Trophoblast cell (in vitro differentiated cells and primary cell): ENCODE measurements around the gene GLB1L.

Experiments used
- DNase-seq, 2 donors: peaks; one replicate each; pipeline ENCODE4 v3.0.0-alpha.2; 2016
- H2AFZ ChIP-seq: 2 replicates; pipeline ENCODE4 v1.6.1; 2013; ENCODE audit warnings: low read length, moderate library complexity, mild to moderate bottlenecking; ENCODE audit not compliant: insufficient read depth, poor library complexity
- H2AK5ac ChIP-seq: 2 replicates; pipeline ENCODE4 v1.6.1; 2013; ENCODE audit warnings: mild to moderate bottlenecking, low read length
- H2BK120ac ChIP-seq: 2 replicates; pipeline ENCODE4 v1.6.1; 2013; ENCODE audit warnings: low read length, mild to moderate bottlenecking, moderate library complexity; ENCODE audit not compliant: insufficient read depth, poor library complexity
- H2BK12ac ChIP-seq: 2 replicates; pipeline ENCODE4 v1.6.1; 2013; ENCODE audit warnings: mild to moderate bottlenecking, low read length, moderate library complexity
- H2BK5ac ChIP-seq: 2 replicates; pipeline ENCODE4 v1.6.1; 2013; ENCODE audit warnings: low read length, low read depth, moderate library complexity, mild to moderate bottlenecking; ENCODE audit not compliant: poor library complexity
- H3K14ac ChIP-seq: 2 replicates; pipeline ENCODE4 v1.6.1; 2013; ENCODE audit warnings: mild to moderate bottlenecking, low read length
- H3K18ac ChIP-seq: 2 replicates; pipeline ENCODE4 v1.6.1; 2013; ENCODE audit warnings: mild to moderate bottlenecking, low read length
- H3K23ac ChIP-seq: 2 replicates; pipeline ENCODE4 v1.6.1; 2013; ENCODE audit warnings: low read length
- H3K27ac ChIP-seq: 2 replicates; pipeline ENCODE4 v1.5.1; 2013; ENCODE audit warnings: low read depth, mild to moderate bottlenecking, inconsistent platforms, low read length, moderate library complexity
- H3K27me3 ChIP-seq: 2 replicates; pipeline ENCODE4 v1.6.1; 2013; ENCODE audit warnings: inconsistent platforms, mild to moderate bottlenecking, low read length, moderate library complexity; ENCODE audit not compliant: insufficient read depth
- H3K36me3 ChIP-seq, 2 experiments: 1 replicate in 1 of 2; 2 replicates in 1 of 2; pipeline ENCODE4 v1.6.1; 2013; ENCODE audit warnings: low read length in 2 of 2, mild to moderate bottlenecking in 2 of 2, moderate library complexity in 1 of 2; ENCODE audit not compliant: insufficient read depth in 2 of 2, control insufficient read depth in 1 of 2
- H3K4ac ChIP-seq: 2 replicates; pipeline ENCODE4 v1.6.1; 2013; ENCODE audit warnings: low read depth, mild to moderate bottlenecking, low read length, moderate library complexity
- H3K4me1 ChIP-seq, 2 experiments: 1 replicate in 1 of 2; 2 replicates in 1 of 2; pipeline ENCODE4 v1.6.1; 2013; ENCODE audit warnings: low read length in 2 of 2, mild to moderate bottlenecking in 2 of 2, moderate library complexity in 1 of 2; ENCODE audit not compliant: insufficient read depth in 2 of 2, control insufficient read depth in 1 of 2
- H3K4me2 ChIP-seq: 2 replicates; pipeline ENCODE4 v1.6.1; 2013; ENCODE audit warnings: inconsistent platforms, mild to moderate bottlenecking, low read length, moderate library complexity
- H3K4me3 ChIP-seq: 2 replicates; pipeline ENCODE4 v1.5.1; 2013; ENCODE audit warnings: mild to moderate bottlenecking, low read depth, low read length, inconsistent platforms
- H3K79me1 ChIP-seq: one replicate; pipeline ENCODE4 v1.6.1; 2013; ENCODE audit warnings: low read length
- H3K79me2 ChIP-seq: 2 replicates; pipeline ENCODE4 v1.6.1; 2013; ENCODE audit warnings: low read length, mild to moderate bottlenecking; ENCODE audit not compliant: control insufficient read depth, insufficient read depth, poor library complexity
- H3K9ac ChIP-seq: 2 replicates; pipeline ENCODE4 v1.6.1; 2013; ENCODE audit warnings: mild to moderate bottlenecking, low read length
- H3K9me3 ChIP-seq: 2 replicates; pipeline ENCODE4 v1.6.1; 2013; ENCODE audit warnings: low read depth, mild to moderate bottlenecking, control low read depth, inconsistent platforms, low read length; ENCODE audit not compliant: insufficient read depth
- H4K12ac ChIP-seq: 2 replicates; pipeline ENCODE4 v1.6.1; 2013; ENCODE audit warnings: low read depth, mild to moderate bottlenecking, low read length, moderate library complexity
- H4K8ac ChIP-seq: 2 replicates; pipeline ENCODE4 v1.6.1; 2013; ENCODE audit warnings: low read depth, mild to moderate bottlenecking, low read length, moderate library complexity
- H4K91ac ChIP-seq: one replicate; pipeline ENCODE4 v1.6.1; 2013; ENCODE audit warnings: low read depth, mild to moderate bottlenecking, low read length, moderate library complexity
- WGBS: extraction: QIAGEN DNeasy Blood & Tissue Kit; methylation state at CpG from one replicate; pipeline ENCODE4 v1.1.7; 2013; ENCODE audit warnings: missing lambda C conversion rate; ENCODE audit not compliant: insufficient read length, insufficient coverage; ENCODE audit errors: extremely low coverage; 5-methylcytosine and 5-hydroxymethylcytosine counted together

The GLB1L gene

GRCh38 chr2:219253753-219254589 is 8.7 kb upstream of the GLB1L start, which contains the start of gene TUBA4A:
Gene TUBA4A, minus strand, starts transcription at chr2:219253918. Its CDS starts 60 bp downstream, at chr2:219253858.
- no peak within 1 kb of the TSS for H4K91ac ChIP-seq
- peak within 1 kb of the TSS; percentile 6 for H3K4me3 ChIP-seq
- no peak within 1 kb of the TSS for H4K8ac ChIP-seq
- H2BK12ac ChIP-seq, result no peak within 1 kb of the TSS
- no peak within 1 kb of the TSS for H4K12ac ChIP-seq
- H3K79me2 ChIP-seq, result no peaks in the 10 kb centered on the region
- H2BK120ac ChIP-seq, result no peak within 1 kb of the TSS
- peaks cover 44% of the 10 kb centered on the region for H3K27me3 ChIP-seq
- H3K36me3 ChIP-seq, result peaks cover 0 to 2% of the 10 kb centered on the region in 2 experiments
- H3K9me3 ChIP-seq, result peaks cover 10% of the 10 kb centered on the region
- H3K4me2 ChIP-seq, result peak within 1 kb of the TSS; percentile 53
- peaks cover 18 to 23% of the 10 kb centered on the region in 2 experiments for H3K4me1 ChIP-seq
- H3K14ac ChIP-seq, result no peak within 1 kb of the TSS
- no peak within 1 kb of the TSS for H3K4ac ChIP-seq
- H3K27ac ChIP-seq, result no peak within 1 kb of the TSS
- no CpG with 5 or more reads among the region's 76 CpGs for WGBS
- peak within 1 kb of the TSS; percentile 24 for H2AFZ ChIP-seq
- no peak within 1 kb of the TSS for H2BK5ac ChIP-seq
- peak; percentile 50 to 64 for DNase-seq
- no peak within 1 kb of the TSS for H2AK5ac ChIP-seq
- no peaks in the 10 kb centered on the region for H3K79me1 ChIP-seq
- no peak within 1 kb of the TSS for H3K18ac ChIP-seq
- no peak within 1 kb of the TSS for H3K9ac ChIP-seq
- H3K23ac ChIP-seq, result no peak within 1 kb of the TSS

- H4K91ac ChIP-seq, result no peak within 1 kb of the TSS
- no CpG with 5 or more reads among the region's 49 CpGs for WGBS
- no peaks in the 10 kb centered on the region for H3K79me2 ChIP-seq
- H3K9me3 ChIP-seq, result peaks cover 10% of the 10 kb centered on the region
- H3K4me3 ChIP-seq, result peak within 1 kb of the TSS; percentile 6
- no peak within 1 kb of the TSS for H2BK5ac ChIP-seq
- no peaks in the 10 kb centered on the region for H3K79me1 ChIP-seq
- no peak within 1 kb of the TSS for H3K14ac ChIP-seq
- H3K36me3 ChIP-seq, result peaks cover under 1 to 4% of the 10 kb centered on the region in 2 experiments
- DNase-seq, result no peak
- no peak within 1 kb of the TSS for H2BK120ac ChIP-seq
- H2AFZ ChIP-seq, result peak within 1 kb of the TSS; percentile 24
- no peak within 1 kb of the TSS for H4K12ac ChIP-seq
- H2AK5ac ChIP-seq, result no peak within 1 kb of the TSS
- peak within 1 kb of the TSS; percentile 53 for H3K4me2 ChIP-seq
- H4K8ac ChIP-seq, result no peak within 1 kb of the TSS
- peak within 1 kb of the TSS; percentile 44 for H3K23ac ChIP-seq
- no peak within 1 kb of the TSS for H2BK12ac ChIP-seq
- H3K27ac ChIP-seq, result no peak within 1 kb of the TSS
- H3K9ac ChIP-seq, result no peak within 1 kb of the TSS
- no peak within 1 kb of the TSS for H3K18ac ChIP-seq
- H3K4me1 ChIP-seq, result peaks cover 18 to 26% of the 10 kb centered on the region in 2 experiments
- H3K27me3 ChIP-seq, result peaks cover 44% of the 10 kb centered on the region
- H3K4ac ChIP-seq, result no peak within 1 kb of the TSS
Measured at GRCh38 chr2:219252900-219253752, 7.9 kb upstream of the GLB1L start, which contains the start of gene TUBA4B. Gene TUBA4B, plus strand, starts transcription at chr2:219253243. Its CDS starts 165 bp downstream, at chr2:219253408.

DNA sequence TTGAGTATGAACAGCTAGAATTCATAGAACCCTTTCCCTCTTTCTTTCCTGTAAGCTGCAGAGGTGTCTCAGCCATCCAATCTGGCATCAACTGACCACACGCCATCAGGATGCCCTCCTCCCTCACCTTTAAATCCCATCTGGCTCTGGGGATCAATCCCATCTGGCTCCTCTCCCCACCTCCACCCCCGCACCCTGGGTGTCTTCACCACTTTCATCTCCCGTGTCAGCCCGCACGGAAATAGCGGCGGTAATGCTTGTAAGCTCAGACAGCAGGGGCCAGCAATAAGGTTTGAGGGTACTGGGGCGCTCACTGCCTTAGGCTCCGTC is 7.3 kb upstream of the GLB1L start:
- H2BK5ac ChIP-seq, result no peak overlapping the region
- H2AK5ac ChIP-seq, result no peak overlapping the region
- H3K18ac ChIP-seq, result no peak overlapping the region
- peaks cover 6 to 10% of the 10 kb centered on the region in 2 experiments for H3K36me3 ChIP-seq
- no peak overlapping the region for H4K8ac ChIP-seq
- H3K4me1 ChIP-seq, result peaks cover 18 to 26% of the 10 kb centered on the region in 2 experiments
- H3K4me3 ChIP-seq, result no peak overlapping the region
- H3K23ac ChIP-seq, result no peak overlapping the region
- H3K27me3 ChIP-seq, result peaks cover 44% of the 10 kb centered on the region
- H3K9me3 ChIP-seq, result peaks cover 10% of the 10 kb centered on the region
- no peak overlapping the region for H4K12ac ChIP-seq
- WGBS, result no CpG with 5 or more reads among the region's 9 CpGs
- H3K14ac ChIP-seq, result no peak overlapping the region
- H3K79me1 ChIP-seq, result no peaks in the 10 kb centered on the region
- H3K27ac ChIP-seq, result no peak overlapping the region
- no peak for DNase-seq
- H3K79me2 ChIP-seq, result no peaks in the 10 kb centered on the region
- H2BK120ac ChIP-seq, result no peak overlapping the region
- H4K91ac ChIP-seq, result no peak overlapping the region
- H2BK12ac ChIP-seq, result no peak overlapping the region
- H3K9ac ChIP-seq, result no peak overlapping the region
- no peak overlapping the region for H3K4me2 ChIP-seq
- no peak overlapping the region for H3K4ac ChIP-seq
- no peak overlapping the region for H2AFZ ChIP-seq

DNA sequence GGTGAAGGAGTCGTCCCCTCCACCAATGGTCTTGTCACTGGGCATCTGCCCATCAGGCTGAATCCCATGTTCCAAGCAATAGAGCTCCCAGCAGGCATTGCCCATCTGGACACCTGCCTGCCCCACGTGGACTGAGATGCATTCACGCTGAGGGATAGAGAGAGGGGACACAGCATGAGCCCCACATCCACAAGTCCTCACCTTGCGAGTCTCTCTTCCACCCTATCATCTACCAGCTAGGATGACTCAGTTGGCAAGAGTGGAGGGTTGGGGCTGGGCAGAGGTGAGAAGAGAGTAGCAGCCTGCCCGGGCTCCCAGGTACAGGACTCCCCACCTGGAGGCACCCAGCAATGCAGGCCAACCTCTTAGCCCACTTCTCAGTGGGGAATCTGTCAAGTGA is 6.8 kb upstream of the GLB1L start:
- Histone ChIP-seq H2AK5ac (no peak overlapping the region), H3K9me3 (peaks cover 10% of the 10 kb centered on the region), H2BK12ac (no peak overlapping the region), H4K12ac (no peak overlapping the region), H3K79me2 (no peaks in the 10 kb centered on the region), H2BK120ac (no peak overlapping the region), H3K4ac (no peak overlapping the region), H3K27ac (no peak overlapping the region), H3K4me2 (no peak overlapping the region), H3K14ac (no peak overlapping the region), H3K27me3 (peaks cover 44% of the 10 kb centered on the region), H3K36me3 (peaks cover 8 to 13% of the 10 kb centered on the region in 2 experiments), H3K4me3 (no peak overlapping the region), H2AFZ (no peak overlapping the region), H3K18ac (no peak overlapping the region), H3K79me1 (no peaks in the 10 kb centered on the region), H2BK5ac (no peak overlapping the region), H4K8ac (no peak overlapping the region), H3K23ac (peak overlapping the region; percentile 44), H3K4me1 (peaks cover 18 to 26% of the 10 kb centered on the region in 2 experiments), H3K9ac (no peak overlapping the region), H4K91ac (no peak overlapping the region)
- no CpG with 5 or more reads among the region's 5 CpGs for WGBS
- no peak for DNase-seq
